Breast epithelium (tissue), 3 donors: ENCODE data around the gene IP6K3.

Source experiments
- POLR2A ChIP-seq: fragments of 450-650 bp; IDR thresholded peaks from one replicate; pipeline ENCODE4 v1.6.1; 2016; ENCODE audit warnings: antibody characterized with exemption, mild to moderate bottlenecking, moderate library complexity
- POLR2AphosphoS5 ChIP-seq, 3 donors: sonication (generic); formaldehyde crosslinking; IDR thresholded peaks; one replicate each; pipeline ENCODE4 v1.6.1; 2017; ENCODE audit warnings: antibody characterized with exemption in 3 of 3
- TF ChIP-seq, protein P1 (sequence below), 3 donors: fragments of 450-650 bp; IDR thresholded peaks; one replicate each; pipeline ENCODE4 v1.5.1; 2016 to 2017; ENCODE audit warnings: antibody characterized with exemption in 3 of 3, mild to moderate bottlenecking in 3 of 3, moderate library complexity in 3 of 3

DNA sequence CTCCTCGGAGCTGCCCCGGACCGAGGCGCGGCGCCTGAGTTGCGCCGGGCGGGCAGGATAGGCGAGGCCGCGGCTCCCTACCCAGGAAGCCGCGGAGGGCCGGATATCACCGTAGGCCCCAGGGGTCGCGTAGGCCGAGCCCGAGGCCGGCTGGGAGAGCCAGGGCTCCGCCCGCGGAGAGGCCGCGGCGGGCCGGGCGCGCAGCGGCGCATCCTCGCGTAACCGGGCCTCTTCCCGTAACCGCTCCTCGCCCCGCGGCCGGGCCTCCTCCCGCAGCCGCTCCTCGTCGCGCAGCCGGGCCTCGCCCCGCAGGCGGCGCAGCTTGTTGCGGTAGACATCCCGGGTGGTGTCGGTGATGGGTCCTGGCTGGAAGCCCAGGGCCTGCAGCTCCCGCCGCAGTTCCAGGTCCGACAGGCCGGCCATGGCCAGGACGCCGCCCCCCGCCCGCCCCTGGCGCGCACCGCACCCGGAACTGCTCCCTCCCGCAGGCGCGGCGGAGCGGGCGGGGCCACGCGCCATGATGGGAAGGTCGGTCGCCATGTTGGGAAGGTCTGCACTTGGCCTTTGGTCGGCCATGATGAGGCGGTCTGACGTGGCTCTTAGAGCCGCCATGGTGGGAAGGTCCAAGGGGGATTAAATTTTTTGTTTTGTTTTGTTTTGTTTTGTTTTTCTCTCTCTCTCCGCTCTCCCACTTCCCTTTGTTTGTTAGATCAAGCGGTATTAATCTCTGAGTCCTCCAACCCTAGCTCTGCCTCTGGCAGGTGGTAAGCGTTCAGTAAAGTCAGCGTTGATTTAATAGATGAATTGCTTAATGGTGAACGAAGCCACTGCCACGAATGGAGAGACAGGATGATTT lies 42.2 kb upstream of the IP6K3 start, which contains the start of gene LEMD2:
- TF ChIP-seq POLR2A (peak; percentile 76), POLR2AphosphoS5 (IDR thresholded peaks at IDR 0.05) (peak; percentile 98 to 99 (median 99))
- TF ChIP-seq, protein P1, sequence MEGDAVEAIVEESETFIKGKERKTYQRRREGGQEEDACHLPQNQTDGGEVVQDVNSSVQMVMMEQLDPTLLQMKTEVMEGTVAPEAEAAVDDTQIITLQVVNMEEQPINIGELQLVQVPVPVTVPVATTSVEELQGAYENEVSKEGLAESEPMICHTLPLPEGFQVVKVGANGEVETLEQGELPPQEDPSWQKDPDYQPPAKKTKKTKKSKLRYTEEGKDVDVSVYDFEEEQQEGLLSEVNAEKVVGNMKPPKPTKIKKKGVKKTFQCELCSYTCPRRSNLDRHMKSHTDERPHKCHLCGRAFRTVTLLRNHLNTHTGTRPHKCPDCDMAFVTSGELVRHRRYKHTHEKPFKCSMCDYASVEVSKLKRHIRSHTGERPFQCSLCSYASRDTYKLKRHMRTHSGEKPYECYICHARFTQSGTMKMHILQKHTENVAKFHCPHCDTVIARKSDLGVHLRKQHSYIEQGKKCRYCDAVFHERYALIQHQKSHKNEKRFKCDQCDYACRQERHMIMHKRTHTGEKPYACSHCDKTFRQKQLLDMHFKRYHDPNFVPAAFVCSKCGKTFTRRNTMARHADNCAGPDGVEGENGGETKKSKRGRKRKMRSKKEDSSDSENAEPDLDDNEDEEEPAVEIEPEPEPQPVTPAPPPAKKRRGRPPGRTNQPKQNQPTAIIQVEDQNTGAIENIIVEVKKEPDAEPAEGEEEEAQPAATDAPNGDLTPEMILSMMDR (IDR thresholded peaks at IDR 0.05) = no peak
